Testis (tissue), 2 donors: Measurements from ENCODE around the gene TBL2.

Source experiments
- POLR2A ChIP-seq: fragments of 450-650 bp; IDR thresholded peaks from one replicate; pipeline ENCODE4 v1.6.1; 2017; ENCODE audit warnings: antibody characterized with exemption, mild to moderate bottlenecking, moderate library complexity
- TF ChIP-seq, protein P1 (sequence below), 3 experiments: fragments of 450-650 bp in 2 of 3; fragments of 200-600 bp in 1 of 3; sonication (generic) in 1 of 3; IDR thresholded peaks; one replicate each; pipeline ENCODE4 v1.5.1; 2016 to 2019; ENCODE audit warnings: antibody characterized with exemption in 3 of 3, mild to moderate bottlenecking in 2 of 3, moderate library complexity in 1 of 3

GRCh38 chr7:73518470-73518869, 59.9 kb downstream of the TBL2 start:
- TF ChIP-seq, protein P1, sequence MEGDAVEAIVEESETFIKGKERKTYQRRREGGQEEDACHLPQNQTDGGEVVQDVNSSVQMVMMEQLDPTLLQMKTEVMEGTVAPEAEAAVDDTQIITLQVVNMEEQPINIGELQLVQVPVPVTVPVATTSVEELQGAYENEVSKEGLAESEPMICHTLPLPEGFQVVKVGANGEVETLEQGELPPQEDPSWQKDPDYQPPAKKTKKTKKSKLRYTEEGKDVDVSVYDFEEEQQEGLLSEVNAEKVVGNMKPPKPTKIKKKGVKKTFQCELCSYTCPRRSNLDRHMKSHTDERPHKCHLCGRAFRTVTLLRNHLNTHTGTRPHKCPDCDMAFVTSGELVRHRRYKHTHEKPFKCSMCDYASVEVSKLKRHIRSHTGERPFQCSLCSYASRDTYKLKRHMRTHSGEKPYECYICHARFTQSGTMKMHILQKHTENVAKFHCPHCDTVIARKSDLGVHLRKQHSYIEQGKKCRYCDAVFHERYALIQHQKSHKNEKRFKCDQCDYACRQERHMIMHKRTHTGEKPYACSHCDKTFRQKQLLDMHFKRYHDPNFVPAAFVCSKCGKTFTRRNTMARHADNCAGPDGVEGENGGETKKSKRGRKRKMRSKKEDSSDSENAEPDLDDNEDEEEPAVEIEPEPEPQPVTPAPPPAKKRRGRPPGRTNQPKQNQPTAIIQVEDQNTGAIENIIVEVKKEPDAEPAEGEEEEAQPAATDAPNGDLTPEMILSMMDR (IDR thresholded peaks at IDR 0.05), result no peak
- TF ChIP-seq POLR2A, result no peak
